Measurements from ENCODE around the gene OR6C3.

Gene OR6C3

GRCh38 chr12:55372521-55372920 lies 42.0 kb downstream of the OR6C3 start:
- Histone ChIP-seq H3K27ac (replicated peaks) (no peak overlapping the region), H3K4me3 (replicated peaks; ENCODE audit: insufficient read depth, low read length) (no peak overlapping the region), H3K27me3 (ENCODE audit: insufficient read depth, poor library complexity, severe bottlenecking) (no peaks in the 10 kb centered on the region)
- no peak for DNase-seq (ENCODE audit: low read depth in 1 of 2, low spot score in 1 of 2)
- TF ChIP-seq POLR2AphosphoS5 (IDR thresholded peaks at IDR 0.05; ENCODE audit: low read depth), result no peak
- TF ChIP-seq GABPA (IDR thresholded peaks at IDR 0.05; ENCODE audit: low read depth), result no peak
- TF ChIP-seq SPI1 (IDR thresholded peaks at IDR 0.05; ENCODE audit: borderline replicate concordance, low read depth), result no peak
- no peak for TF ChIP-seq REST (IDR thresholded peaks at IDR 0.05; ENCODE audit: insufficient replicate concordance, low read depth)
- no peak for TF ChIP-seq CTCF (IDR thresholded peaks at IDR 0.05; ENCODE audit: insufficient read depth, low read length)
